HuH-7 (cell line): ENCODE measurements around the gene ADARB2.

ENCODE experiments used
- DNase-seq: peaks from one replicate; pipeline ENCODE4 v3.0.0; 2011; ENCODE audit warnings: low spot score

The ADARB2 gene

GRCh38 chr10:1128649-1129048, 608.7 kb downstream of the ADARB2 start:
- no peak for DNase-seq

- no peak for DNase-seq
These were observed 609.2 kb downstream of the ADARB2 start for GRCh38 chr10:1128115-1128514.

GRCh38 chr10:1127629-1128028, 609.7 kb downstream of the ADARB2 start:
- no peak for DNase-seq
